ENCODE measurements around the gene SAMD7. TPM values are rescaled to one million over a fixed set of nuclear protein-coding genes. Genes with fewer than 3 reads are reported as not detected.

SAMD7 gene
- total and polyA plus RNA-seq, 12 donors, result not detected

- H3K4me3 ChIP-seq, result no peak overlapping the region
- H3K4me1 ChIP-seq (replicated peaks in 1 of 2), result no peaks in the 10 kb centered on the region
- no peaks in the 10 kb centered on the region for H3K36me3 ChIP-seq (replicated peaks in 1 of 2)
- H3K9me3 ChIP-seq (replicated peaks in 1 of 3), result no peaks in the 10 kb centered on the region
- no peak for DNase-seq
- H3K27me3 ChIP-seq, result no peaks in the 10 kb centered on the region
- 72 to 79% (median 78%) methylated on average over 6 of the region's 6 CpGs for WGBS, 4 donors
- TF ChIP-seq POLR2A (IDR thresholded peaks at IDR 0.05) (no peak), CTCF (IDR thresholded peaks at IDR 0.05) (no peak)
- intact Hi-C loops (cut with DNase I), result no loop called here
- H3K27ac ChIP-seq, result no peak overlapping the region
These were observed 16.3 kb upstream of the SAMD7 start for GRCh38 chr3:169895072-169895471.

- 80 to 100% (median 93%) methylated on average over 1 of the region's 1 CpG for WGBS, 4 donors
- TF ChIP-seq POLR2A (IDR thresholded peaks at IDR 0.05) (no peak), CTCF (IDR thresholded peaks at IDR 0.05) (no peak)
- H3K36me3 ChIP-seq (replicated peaks in 1 of 2), result no peaks in the 10 kb centered on the region
- H3K27ac ChIP-seq, result no peak overlapping the region
- intact Hi-C loops (cut with DNase I), result no loop called here
- H3K9me3 ChIP-seq (replicated peaks in 1 of 3), result peaks cover 0 to 18% (median 0%) of the 10 kb centered on the region in 3 donors
- no peak for DNase-seq
- no peaks in the 10 kb centered on the region for H3K4me1 ChIP-seq (replicated peaks in 1 of 2)
- H3K27me3 ChIP-seq, result no peaks in the 10 kb centered on the region
- no peak overlapping the region for H3K4me3 ChIP-seq
These were observed 14.1 kb upstream of the SAMD7 start for GRCh38 chr3:169897284-169897683.

- WGBS, 4 donors, result 81 to 97% (median 85%) methylated on average over 1 of the region's 1 CpG
- Histone ChIP-seq H3K4me1 (replicated peaks in 1 of 2) (no peaks in the 10 kb centered on the region), H3K4me3 (no peak overlapping the region), H3K27ac (no peak overlapping the region), H3K9me3 (replicated peaks in 1 of 3) (peaks cover 0 to 20% (median 0%) of the 10 kb centered on the region in 3 donors), H3K36me3 (replicated peaks in 1 of 2) (no peaks in the 10 kb centered on the region), H3K27me3 (no peaks in the 10 kb centered on the region)
- intact Hi-C loops (cut with DNase I), result no loop called here
- DNase-seq, result no peak
- TF ChIP-seq POLR2A (IDR thresholded peaks at IDR 0.05), result no peak
- no peak for TF ChIP-seq CTCF (IDR thresholded peaks at IDR 0.05)
These were observed 9.9 kb upstream of the SAMD7 start for GRCh38 chr3:169901453-169901852.

- Histone ChIP-seq H3K9me3 (replicated peaks in 1 of 3) (peaks cover 0 to 20% (median 0%) of the 10 kb centered on the region in 3 donors), H3K4me1 (replicated peaks in 1 of 2) (no peaks in the 10 kb centered on the region), H3K36me3 (replicated peaks in 1 of 2) (no peaks in the 10 kb centered on the region), H3K27ac (no peak overlapping the region), H3K4me3 (no peak overlapping the region), H3K27me3 (no peaks in the 10 kb centered on the region)
- WGBS, 4 donors, result 76 to 91% (median 78%) methylated on average over 6 of the region's 6 CpGs
- TF ChIP-seq CTCF (IDR thresholded peaks at IDR 0.05) (no peak), POLR2A (IDR thresholded peaks at IDR 0.05) (no peak)
- intact Hi-C loops (cut with DNase I), result no loop called here
- no peak for DNase-seq
These were observed 6.0 kb upstream of the SAMD7 start for GRCh38 chr3:169905404-169905803.
